ENCODE measurements around the gene TRPM5.

The TRPM5 gene

DNA sequence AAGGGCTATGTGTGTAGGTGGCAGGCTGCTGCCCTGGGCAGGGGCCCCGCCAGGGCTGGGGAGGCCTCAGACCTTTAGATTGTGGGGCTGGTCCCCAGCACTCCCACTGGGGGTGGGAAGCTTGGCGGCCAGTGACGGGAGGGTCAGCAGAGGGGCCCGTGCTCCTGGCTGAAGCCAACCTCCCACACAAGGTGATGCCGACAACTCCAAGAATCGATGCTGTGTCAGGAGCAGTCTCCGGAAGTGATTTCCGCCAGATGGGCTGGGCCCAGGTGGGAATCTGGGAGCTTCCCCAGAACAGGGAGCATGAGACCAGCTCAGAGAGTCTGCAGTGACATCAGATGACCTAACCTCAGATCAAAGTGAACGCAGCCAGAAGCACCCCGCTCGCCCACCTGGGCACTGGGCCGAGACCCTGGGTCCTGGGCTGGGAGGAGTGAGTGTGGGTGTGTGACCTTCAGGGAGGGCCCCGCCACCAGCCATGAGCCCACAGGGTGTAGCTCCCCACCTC is 7.7 kb downstream of the TRPM5 start:
- DNase-seq (ENCODE audit: low read depth, low spot score), result no peak

DNA sequence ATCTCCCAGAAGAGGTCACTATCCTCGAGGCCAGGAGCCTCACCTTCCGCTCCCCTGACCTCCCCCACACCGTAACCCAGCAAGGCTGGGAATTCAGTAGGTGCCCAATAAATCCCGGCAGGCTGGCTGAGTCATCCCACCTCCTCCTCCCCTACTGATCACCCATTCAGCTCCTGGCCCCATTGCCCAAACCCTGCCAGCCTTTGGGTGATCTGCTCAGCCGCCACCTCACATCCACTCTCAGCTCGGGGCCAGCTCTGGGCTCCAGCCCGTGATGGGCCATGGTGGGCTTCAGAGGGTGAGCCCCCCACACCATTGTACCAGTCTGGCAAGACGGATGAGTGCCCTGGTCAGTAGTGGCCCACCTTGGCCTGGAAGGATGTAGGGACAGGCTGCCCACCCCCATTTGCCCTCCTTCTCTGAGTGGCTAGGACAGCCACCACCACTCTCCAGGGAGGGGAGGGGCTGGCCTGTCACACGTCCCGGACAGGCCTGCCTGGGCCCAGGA is 8.2 kb downstream of the TRPM5 start:
- DNase-seq (ENCODE audit: low read depth, low spot score), result no peak

DNA sequence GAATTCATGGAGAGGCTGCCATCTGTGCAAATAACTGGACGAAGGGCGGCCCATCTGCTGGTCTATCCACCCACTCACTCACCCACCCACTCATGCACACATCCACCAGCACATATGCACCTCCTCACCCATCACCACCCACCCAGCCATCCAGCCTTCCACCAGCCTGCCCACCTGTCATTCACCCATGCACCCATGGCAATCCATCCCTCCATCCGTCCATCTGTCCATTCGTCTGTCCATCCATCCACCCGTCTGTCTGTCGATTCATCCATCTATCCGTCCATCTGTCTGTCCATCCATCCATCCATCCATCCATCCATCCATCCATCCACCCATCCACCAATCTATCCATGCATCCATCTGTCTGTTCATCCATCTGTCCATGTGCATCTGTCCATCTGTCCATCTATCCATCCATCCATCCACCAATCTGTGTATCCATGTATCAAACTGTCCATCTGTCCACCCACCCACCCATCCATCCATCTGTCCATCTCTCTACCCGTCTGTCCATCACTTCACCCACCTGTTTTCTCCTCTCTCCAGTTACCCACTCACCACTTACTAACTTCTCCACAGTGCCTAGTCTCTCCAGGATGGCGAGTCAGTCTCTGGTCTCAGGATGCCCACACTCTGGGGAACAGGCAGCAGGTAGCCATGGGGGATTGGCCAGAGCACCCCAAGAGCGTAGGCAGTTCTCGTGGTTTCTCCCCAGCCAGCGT is 8.9 kb downstream of the TRPM5 start:
- DNase-seq (ENCODE audit: low read depth, low spot score), result no peak

DNA sequence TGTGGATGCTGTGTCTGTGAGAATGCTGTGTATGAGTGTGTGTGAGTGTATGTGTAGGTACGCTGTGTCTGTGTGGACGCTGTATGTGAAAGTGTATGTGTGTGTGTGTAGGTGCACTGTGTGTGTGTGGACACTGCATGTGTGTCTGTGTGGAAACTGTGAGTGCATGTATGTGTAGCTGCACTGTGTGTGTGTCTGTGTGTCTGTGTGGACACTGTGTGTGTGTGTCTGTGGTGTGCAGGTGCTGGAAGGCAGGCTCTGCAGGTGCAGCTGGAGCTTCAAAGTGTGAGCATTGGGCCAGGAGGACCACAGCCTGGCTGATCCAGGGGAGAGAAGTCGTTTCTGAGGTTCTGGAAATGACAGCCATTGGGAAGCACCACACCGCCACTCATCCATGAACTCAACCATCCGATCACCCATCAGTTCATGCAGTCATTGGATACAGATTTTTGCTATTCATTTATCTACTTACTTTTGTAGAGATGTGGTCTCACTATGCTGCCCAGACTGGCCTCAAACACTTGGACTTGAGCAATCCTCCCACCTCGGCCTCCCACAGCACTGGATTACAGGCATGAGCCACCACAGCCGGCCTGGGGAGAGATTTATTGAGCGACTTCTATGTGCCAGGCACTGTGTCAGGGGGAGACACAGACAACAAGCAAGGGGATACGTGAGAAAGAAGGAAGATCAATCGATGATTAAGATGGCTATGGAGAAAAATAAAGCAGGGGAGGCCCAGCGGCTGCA is 9.6 kb downstream of the TRPM5 start:
- no peak for DNase-seq (ENCODE audit: low read depth, low spot score)

DNA sequence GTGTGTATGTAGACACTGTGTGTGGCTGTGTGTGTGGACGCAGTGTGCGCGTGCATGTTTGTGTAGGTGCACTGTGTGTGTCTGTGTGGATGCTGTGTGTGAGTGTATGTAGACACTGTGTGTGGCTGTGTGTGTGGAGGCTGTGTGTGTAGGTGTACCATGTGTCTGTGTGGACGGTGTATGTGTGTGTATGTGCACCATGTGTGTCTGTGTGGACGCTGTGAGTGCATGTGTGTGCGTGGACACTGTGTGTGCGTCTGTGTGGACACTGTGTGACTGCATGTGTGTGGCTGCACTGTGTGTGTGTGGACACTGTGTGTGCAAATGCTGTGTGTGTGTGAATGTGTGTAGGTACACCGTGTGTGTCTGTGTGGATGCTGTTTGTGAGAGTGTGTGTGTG is 10.3 kb downstream of the TRPM5 start:
- DNase-seq (ENCODE audit: low read depth, low spot score), result no peak

DNA sequence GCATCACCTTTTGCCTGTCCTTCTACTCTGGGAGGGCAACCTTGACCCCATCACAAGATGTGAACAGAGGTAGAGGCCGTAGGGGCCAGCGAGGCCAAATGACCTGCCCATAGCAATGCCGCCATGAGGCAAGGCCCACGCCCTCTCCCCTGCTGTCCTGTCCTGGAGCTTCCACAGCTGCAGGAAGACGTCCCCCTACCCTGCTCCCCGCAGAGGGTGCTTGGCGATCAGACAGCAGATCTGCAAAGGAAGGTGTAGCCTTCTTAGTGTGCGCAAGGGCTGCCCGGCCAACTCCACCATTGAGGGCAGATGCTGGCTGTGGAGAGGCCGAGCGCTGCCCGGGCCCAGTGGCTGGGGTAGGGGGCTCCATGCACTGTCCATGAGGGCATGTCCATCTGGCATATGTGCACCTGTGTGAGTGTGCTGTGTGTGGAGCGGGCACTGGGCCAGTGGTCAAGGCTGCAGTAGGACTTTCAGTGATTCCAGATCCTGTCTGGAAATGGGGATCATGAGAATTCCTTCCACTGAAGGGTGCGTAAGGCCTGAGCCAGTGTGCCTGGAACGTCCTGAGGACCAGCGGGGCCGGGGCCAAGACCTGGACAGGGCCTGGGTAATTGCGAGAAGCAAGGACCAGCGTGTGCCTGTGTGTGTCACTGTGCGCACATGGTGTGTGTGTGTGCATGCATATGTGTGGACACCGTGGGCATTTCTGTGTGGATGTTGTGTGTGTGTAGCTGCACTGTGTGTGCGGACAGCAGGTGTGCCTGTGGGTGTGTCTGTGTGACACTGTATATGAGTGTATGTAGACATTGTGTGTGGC is 11.0 kb downstream of the TRPM5 start:
- DNase-seq (ENCODE audit: low read depth, low spot score), result no peak

DNA sequence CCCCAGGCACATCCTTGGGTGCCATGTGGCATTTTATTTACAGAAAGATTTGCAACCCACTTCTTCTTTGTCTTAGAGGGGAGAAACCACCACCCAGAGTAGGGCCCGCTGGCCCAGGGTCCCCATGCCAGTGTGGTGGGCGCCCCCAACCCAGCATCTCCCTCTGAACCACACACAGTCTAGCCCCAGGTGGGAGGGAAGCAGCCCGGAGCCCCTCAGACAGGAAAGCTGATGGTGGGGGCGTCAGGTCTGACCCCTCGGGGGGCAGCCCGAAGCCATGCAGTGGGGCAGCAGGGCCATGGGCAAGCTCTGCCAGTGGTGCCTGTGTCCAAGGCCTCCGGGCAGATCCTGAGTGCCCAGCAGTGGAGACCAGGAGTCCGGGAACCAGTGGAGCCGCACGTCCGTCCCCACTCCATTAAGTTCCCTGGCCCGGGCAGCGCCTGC is 11.7 kb downstream of the TRPM5 start:
- DNase-seq (ENCODE audit: low read depth, low spot score), result no peak

DNA sequence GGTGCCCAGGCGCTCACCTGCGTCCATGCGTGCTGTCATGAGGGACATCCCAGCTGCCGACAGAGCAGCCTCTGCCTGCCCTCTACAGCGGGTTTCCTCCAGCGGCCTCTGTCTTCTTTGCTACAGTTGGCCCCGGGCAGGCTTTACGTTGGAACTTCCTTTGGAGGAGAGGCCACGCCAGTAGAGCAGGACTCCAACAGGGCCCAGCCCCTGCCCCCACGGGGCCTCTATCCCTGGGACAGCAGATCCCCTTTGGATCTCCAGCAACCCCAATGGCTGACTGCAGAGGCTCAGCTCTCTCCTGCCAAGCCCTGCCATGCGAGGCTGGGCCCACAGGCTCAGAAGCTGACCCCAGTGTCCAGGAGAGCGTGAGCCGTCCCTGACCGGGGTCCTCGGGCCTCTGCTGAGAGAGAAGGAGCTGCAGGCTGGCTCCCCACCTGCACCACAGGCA is 12.1 kb downstream of the TRPM5 start:
- no peak for DNase-seq (ENCODE audit: low read depth, low spot score)

DNA sequence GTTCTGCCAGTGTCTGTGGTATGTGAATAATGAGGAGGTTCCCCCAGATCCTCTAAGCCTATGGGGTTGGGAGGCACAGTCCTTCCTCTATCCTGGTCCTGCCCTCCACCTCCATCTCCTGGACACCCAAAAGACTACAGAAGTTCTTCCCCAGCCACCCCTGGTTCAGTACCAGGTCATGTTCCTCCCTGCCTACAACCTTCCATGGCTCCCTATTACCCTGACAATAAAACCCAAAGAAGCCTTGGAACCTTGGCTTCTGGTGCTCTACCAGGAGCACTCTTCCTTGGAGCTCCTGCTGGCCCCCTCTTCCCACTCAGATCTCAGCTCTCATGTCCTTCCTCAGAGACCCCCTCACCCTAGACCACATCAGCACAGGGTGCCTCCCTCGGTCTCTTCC is 12.9 kb downstream of the TRPM5 start:
- DNase-seq (ENCODE audit: low read depth, low spot score), result no peak

DNA sequence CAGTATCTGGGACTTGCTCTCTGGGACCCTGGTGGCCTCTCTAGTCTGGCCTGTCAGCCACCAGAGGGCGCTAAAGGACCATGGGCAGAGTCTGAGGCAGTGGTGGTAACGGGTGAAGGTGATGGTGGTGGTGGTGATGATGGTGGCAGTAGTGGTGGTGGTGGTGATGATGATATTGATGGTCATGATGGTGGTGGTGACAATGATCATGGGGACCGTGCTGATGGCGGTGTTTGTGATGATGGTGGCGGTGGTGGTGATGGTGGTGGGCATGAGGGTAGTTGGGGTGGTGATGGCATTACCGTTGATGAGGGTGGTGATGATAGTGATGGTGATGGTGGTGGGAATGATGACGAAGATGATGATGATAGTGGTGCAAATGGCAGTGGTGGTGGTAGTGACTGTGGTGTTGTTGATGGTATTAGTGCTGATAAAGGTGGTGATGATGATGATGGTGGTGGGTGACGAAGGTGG is 16.0 kb downstream of the TRPM5 start:
- DNase-seq (ENCODE audit: low read depth, low spot score), result peak; percentile 10

DNA sequence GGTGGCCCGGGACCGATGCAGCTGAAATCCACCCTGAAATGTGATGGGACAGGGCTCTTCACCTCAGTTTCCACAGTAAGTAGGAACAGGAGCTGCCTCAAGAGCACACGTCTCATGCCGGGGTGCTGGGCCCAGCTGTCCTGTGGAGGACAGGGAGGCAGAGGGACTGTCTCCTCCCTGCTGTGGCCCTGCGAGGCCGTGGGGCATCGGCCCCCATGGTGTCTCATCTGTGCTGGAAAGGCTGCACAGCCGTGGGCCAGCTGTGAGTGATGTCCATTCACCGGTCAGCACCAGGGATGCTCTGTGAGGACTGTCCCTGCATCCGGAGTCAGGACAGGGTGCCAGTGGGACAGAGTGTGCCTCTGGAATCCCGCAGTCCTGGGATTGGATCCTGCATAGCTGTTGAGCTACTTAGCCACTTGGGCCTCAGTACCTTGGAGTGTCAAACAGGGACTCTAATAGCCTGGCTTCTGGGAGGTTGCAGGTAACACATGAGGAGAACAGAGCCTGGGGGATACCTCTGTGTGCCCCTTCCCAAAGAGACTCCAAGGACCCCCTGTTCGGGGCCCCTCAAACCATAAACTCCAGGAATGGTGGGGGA is 16.5 kb downstream of the TRPM5 start:
- DNase-seq (ENCODE audit: low read depth, low spot score), result no peak

DNA sequence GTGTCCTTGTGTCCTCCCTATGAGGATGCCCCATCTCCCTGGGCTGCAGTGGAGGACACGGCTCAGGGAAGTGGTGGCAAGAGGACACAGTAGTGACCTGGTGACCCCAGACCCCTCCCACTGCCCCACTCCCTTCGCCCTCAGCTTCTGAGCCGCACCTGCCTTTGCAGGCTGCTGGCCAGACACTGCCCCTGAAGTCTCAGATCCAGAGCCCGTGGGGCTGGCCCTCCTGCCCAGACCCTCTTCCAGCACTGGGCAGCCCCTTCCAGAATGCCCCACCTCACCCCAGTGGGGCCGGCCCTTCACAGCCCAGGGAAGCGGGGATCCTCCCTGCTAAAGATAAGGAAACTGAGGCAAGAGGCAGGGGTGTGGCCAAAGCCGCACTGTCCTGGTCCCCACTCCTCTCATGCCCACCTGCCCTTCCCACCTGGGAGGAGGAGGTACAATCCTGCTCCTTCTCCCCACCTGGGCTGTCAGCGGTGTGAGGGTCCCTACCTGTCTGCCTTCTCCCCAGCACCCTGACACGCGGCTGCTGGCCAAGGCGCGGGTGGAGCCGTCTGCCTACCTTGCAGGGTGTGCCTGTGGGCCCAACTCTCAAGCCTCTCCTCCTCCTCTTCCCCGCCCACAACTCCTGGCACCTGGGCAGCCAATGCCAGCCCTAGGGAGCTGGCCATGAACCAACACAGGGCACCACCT is 17.3 kb downstream of the TRPM5 start:
- no peak for DNase-seq (ENCODE audit: low read depth, low spot score)

DNA sequence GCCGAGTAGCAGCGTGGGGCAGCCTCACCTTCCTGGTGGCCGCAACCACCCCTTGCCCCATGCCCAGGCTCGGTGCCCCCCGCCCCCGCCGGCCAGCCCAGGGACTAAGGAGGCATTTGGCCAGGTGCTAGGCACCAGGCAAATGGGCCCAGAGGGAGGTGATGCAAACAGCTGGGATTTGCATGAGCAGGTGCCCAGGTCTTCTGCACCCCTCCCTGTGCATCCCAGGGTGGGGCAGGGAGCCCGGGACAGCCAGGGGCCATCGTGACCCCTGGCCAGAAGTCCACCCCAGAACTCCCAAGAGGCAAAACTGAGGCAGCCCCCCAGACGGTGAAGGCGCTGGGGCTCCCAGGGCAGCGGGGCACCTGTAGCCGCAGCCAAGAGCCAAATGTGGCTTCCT is 18.1 kb downstream of the TRPM5 start:
- DNase-seq (ENCODE audit: low read depth, low spot score), result no peak

DNA sequence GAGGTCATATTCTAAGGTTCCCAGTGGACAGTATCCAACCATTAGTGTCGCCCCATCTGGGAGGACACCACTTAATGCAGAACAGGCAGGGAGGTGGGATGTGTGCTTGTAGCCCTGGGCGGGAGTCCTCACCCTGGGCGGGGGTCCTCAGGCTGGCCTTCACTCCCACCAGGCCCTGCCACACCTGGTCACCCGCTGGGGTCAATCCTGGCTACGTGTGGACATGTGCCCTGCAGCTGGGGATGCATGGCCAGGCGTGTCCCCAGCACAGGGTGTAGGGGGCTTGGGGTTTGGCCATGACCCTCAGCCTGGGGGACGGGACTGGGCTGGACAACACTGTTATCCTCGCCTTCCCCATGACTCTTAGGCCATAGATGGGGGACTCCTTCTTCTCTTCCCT is 18.8 kb downstream of the TRPM5 start:
- DNase-seq (ENCODE audit: low read depth, low spot score), result no peak

DNA sequence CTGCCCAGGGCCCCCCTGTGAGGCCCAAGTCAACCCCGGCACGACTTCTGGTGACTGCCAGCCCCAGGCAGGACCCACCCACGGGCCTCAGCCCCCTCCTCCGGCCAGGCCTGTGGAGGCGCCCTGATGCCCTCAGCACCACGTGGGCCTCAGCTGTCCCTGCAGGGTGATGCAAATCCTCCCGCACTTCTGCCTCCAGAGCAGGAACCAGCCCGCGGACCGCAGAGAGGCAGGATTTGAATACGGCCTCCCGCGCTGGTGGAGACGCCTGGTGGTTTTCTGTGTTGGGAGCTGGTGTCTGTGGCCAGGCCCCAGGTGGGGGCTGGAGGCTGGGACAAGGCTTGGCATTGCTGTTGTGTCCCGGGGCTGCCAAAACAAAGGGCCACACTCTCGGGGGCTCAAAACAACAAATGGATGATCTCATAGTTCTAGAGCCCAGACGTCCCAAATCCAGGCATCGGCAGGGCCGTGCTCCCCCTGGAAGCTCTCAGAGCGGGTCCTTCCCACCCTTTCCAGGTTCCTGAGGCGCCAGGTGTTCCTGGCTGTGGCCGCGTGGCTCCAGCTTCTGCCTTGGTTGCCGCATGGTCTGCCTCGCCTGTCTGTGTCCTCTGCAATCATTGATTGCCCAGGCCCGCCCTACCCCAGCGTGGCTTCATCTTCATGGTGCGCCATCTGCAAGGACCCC is 19.4 kb downstream of the TRPM5 start:
- DNase-seq (ENCODE audit: low read depth, low spot score), result no peak

DNA sequence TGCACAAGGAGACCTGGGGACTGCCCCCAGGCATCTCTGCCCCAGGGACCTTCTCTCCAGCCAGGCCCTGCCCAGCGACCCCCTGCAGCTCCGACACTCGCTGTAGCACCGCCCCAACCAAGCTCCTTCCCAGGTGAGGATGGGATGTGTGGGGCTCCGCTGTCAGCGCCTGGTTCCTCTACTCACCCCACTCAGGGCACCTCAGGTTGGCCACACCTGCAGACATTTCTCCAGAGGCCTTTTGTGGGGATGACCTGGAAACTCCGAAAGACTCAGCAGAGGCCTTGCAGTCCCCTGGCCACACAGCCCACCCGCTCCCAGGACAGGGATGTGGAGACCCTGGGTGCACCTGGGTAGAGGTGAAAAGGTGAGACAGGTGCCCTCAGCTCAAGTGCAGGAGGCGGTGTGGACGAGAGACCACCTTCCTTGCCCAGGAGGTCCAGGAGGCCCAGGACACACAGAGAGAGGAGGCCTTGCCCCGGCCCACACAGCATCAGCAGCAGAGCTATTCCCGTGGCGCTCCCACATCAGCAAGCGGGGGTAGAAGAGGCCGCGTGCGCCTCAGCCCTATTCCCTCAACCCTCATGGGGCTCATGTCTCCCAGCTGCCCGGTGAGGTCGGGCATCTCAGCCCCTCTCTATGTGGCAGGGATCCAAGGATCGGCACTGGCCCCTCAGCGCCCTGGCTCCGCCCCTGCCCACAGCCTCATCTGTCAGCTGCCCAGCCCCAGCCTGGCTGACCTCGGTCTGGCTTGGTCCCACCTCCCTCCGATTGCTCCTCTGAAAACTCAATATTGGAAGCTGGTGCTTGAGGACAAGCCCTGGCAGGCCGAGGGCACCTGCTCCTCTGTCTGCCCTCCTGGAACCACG is 20.9 kb downstream of the TRPM5 start:
- no peak for DNase-seq (ENCODE audit: low read depth, low spot score)

DNA sequence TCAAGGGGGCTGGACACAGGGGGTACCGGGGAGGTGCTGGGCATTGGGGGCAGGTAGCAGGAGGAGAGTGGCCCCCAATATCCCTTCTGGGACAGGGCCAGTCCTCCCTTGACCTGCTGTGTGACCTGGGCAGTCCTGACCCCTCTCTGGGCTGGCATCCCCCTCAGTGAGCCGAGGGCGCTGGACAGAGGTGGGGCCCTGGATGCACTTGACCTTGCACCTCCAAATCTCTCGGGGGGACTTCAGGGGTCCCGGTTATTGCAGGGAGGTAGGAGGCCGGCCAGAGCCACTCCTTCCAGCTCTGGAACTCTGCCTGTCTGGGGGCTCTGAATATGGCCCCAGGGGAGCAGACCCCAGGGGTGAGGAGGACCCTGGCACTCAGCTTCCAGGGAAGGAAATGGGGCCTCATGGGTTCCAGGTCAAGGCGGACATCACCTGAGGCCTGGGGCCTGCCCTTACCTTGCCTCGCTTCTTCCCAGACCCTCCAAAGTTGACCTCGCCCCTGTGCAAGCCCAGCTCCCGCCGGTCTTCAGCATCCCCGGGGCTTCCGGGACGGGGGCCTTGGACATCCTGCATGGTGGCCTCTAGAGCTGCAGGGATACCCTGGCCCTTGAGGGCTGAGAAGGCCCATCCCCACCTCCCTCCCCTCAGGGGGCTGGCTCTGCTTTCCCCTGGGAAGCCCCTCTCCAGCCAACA is 21.7 kb downstream of the TRPM5 start:
- no peak for DNase-seq (ENCODE audit: low read depth, low spot score)

DNA sequence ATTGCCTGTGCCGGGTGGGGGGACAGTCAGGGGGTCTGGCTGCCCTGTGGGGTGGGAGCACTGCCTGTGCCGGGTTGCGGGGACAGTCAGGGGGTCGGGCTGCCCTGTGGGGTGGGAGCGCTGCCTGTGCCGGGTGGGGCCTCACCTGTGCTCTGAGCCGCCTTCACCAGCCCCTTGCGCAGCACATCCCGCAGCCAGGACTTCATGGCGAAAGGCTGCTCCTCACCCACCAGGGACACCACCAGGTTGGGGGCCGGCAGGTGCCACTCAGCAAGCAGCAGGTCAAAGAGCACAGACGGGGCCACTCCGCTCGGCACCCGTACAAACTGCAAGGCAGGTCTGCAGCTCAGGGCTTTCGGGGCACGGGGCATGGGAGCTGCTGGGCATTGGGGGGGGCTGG is 22.3 kb downstream of the TRPM5 start:
- DNase-seq (ENCODE audit: low read depth, low spot score), result no peak
